PC-9 (cell line): ENCODE data around the gene SPAG5.

Experiments used
- EZH2 ChIP-seq: fragments of 200-600 bp; sonication (generic); IDR thresholded peaks from 2 replicates; pipeline ENCODE4 v1.8.0; 2017; ENCODE audit warnings: antibody characterized with exemption, low read depth
- TF ChIP-seq, protein P1 (sequence below): fragments of 200-600 bp; sonication (generic); conservative IDR thresholded peaks from 2 replicates; pipeline ENCODE4 v1.6.1; 2017; ENCODE audit warnings: mixed run types, antibody characterized with exemption, mild to moderate bottlenecking, moderate library complexity

DNA sequence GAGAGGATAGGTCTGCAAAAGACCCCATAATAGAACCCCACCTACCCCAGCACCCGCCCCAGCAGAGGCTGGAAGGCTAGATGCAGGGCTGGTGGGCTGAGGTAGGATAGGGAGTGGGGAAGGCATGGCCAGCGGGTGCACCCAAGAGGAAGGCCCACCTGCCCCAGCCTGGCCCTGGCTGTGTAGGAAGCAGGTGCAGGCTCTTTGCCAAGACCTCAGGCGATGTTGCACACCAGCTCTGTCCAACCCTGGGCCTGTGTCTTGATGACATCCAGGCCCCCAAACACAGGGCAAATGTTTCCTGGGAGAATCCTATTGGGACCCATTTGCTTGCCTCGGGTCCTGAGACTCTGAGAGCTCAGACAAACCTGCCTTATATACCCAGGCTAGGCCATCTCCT, 58.6 kb downstream of the SPAG5 start:
- TF ChIP-seq, protein P1, sequence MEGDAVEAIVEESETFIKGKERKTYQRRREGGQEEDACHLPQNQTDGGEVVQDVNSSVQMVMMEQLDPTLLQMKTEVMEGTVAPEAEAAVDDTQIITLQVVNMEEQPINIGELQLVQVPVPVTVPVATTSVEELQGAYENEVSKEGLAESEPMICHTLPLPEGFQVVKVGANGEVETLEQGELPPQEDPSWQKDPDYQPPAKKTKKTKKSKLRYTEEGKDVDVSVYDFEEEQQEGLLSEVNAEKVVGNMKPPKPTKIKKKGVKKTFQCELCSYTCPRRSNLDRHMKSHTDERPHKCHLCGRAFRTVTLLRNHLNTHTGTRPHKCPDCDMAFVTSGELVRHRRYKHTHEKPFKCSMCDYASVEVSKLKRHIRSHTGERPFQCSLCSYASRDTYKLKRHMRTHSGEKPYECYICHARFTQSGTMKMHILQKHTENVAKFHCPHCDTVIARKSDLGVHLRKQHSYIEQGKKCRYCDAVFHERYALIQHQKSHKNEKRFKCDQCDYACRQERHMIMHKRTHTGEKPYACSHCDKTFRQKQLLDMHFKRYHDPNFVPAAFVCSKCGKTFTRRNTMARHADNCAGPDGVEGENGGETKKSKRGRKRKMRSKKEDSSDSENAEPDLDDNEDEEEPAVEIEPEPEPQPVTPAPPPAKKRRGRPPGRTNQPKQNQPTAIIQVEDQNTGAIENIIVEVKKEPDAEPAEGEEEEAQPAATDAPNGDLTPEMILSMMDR = no peak
- TF ChIP-seq EZH2 = no peak
